ENCODE measurements around the gene FES.

- no peak for TF ChIP-seq EZH2phosphoT487 (IDR thresholded peaks at IDR 0.05; ENCODE audit: borderline replicate concordance, low read length)
- no peak for TF ChIP-seq CTCF (IDR thresholded peaks at IDR 0.05; ENCODE audit: low read depth, low read length, poor library complexity, severe bottlenecking)
Observed at GRCh38 chr15:90840954-90841353, 43.4 kb upstream of the FES start.

Data from DOHH2 (cell line).